CD4-positive, alpha-beta T cell (primary cell): ENCODE data around the gene WSB1. TPM values are rescaled to one million over a fixed set of nuclear protein-coding genes. Genes with fewer than 3 reads are reported as not detected.

Source experiments
- ATAC-seq: fragments of 200-7000 bp; cut with Tn5 transposase; one replicate; pipeline ENCODE4 v1.10.0; 2022; ENCODE audit warnings: mild to moderate bottlenecking; ENCODE audit not compliant: poor library complexity
- CTCF ChIA-PET: fragments of 350-600 bp; sonication (Branson Sonifier 250); formaldehyde crosslinking; loops from one replicate; lab custom pipeline; 2021; ENCODE audit warnings: antibody characterized with exemption, inconsistent platforms; lab: Charles Lee
- POLR2A ChIA-PET: fragments of 350-600 bp; sonication (Branson Sonifier 250); formaldehyde crosslinking; loops from one replicate; lab custom pipeline; 2021; ENCODE audit warnings: antibody characterized with exemption, inconsistent platforms; lab: Charles Lee
- DNase-seq, 14 experiments: peaks; one replicate each; pipeline ENCODE4 v3.0.0-alpha.2; 2013 to 2020; ENCODE audit warnings: mixed read lengths in 2 of 14
- H3K27ac ChIP-seq, 2 donors: one replicate each; pipeline versions ENCODE4 v1.5.1 to v1.7.0; 2013; ENCODE audit warnings: low read length in 2 of 2, low read depth in 1 of 2, mild to moderate bottlenecking in 1 of 2
- H3K27me3 ChIP-seq, 2 experiments: 1 replicate in 1 of 2; 2 replicates in 1 of 2; pipeline versions ENCODE4 v1.6.1 to v1.7.0; 2013; ENCODE audit warnings: low read length in 2 of 2, control low read depth in 1 of 2, mild to moderate bottlenecking in 1 of 2, moderate library complexity in 1 of 2; ENCODE audit not compliant: insufficient read depth in 2 of 2, control insufficient read depth in 1 of 2
- H3K36me3 ChIP-seq: one replicate; pipeline ENCODE4 v1.6.1; 2013; ENCODE audit warnings: low read length, control low read depth; ENCODE audit not compliant: insufficient read depth
- H3K4me1 ChIP-seq: one replicate; pipeline ENCODE4 v1.6.1; 2013; ENCODE audit warnings: low read length, control low read depth; ENCODE audit not compliant: insufficient read depth
- H3K4me3 ChIP-seq: one replicate; pipeline ENCODE4 v1.5.1; 2013; ENCODE audit warnings: mild to moderate bottlenecking, low read length, moderate library complexity
- H3K9me3 ChIP-seq, 2 experiments: 1 replicate in 1 of 2; 2 replicates in 1 of 2; pipeline versions ENCODE4 v1.6.1 to v1.7.0; 2013; ENCODE audit warnings: low read length in 2 of 2, mild to moderate bottlenecking in 2 of 2, control low read depth in 1 of 2, moderate library complexity in 1 of 2; ENCODE audit not compliant: control insufficient read depth in 1 of 2, insufficient read depth in 1 of 2
- H3K27ac Mint-ChIP-seq: one replicate; pipeline ENCODE4 v1.8.0; 2020; ENCODE audit warnings: mixed read lengths
- H3K27me3 Mint-ChIP-seq: one replicate; pipeline ENCODE4 v1.8.0; 2021; ENCODE audit warnings: mixed read lengths
- H3K36me3 Mint-ChIP-seq: one replicate; pipeline ENCODE4 v1.8.0; 2021; ENCODE audit warnings: low read depth, mixed read lengths
- H3K4me1 Mint-ChIP-seq: one replicate; pipeline ENCODE4 v1.8.0; 2021; ENCODE audit warnings: low read depth, mixed read lengths
- H3K4me3 Mint-ChIP-seq: one replicate; pipeline ENCODE4 v1.8.0; 2020; ENCODE audit warnings: mild to moderate bottlenecking, mixed read lengths
- H3K9me3 Mint-ChIP-seq: one replicate; pipeline ENCODE4 v1.8.0; 2020; ENCODE audit warnings: mixed read lengths
- intact Hi-C, 2 experiments: fragments of 100-400 bp; cut with DNase I in 1 of 2; cut with micrococcal nuclease in 1 of 2; formaldehyde crosslinking; loops; one replicate each; pipeline versions ENCODE4 v1.15.1 to v1.9.0; 2023 to 2025; cut with DNase I, micrococcal nuclease
- total RNA-seq, 174 experiments: library from RNA in 2 of 174; stranded (reverse) in 2 of 174; gene quantifications; one replicate each; pipeline ENCODE4 v1.2.3 and lab custom pipeline; 2021 to 2026
- TF ChIP-seq, protein P1 (sequence below): fragments of 200-600 bp; IDR thresholded peaks from one replicate; pipeline ENCODE4 v1.8.0; 2022; ENCODE audit warnings: antibody characterized with exemption, mild to moderate bottlenecking

Gene WSB1
- total RNA-seq, 2 experiments from 2014 or later: 99.4 to 104 TPM

DNA sequence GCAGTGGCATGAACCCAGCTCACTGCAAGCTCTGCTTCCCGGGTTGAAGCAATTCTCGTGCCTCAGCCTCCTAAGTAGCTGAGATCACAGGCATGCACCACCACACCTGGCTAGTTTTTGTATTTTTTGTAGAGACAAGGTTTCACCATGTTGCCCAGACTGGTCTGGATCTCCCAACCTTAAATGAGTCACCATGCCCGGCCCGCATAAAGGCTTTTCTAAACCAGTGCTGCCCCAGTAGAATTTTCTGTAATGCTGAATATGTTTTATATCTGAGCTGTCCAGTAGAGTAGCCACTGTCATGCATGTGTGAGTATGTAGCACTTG lies 36.9 kb upstream of the WSB1 start:
- ChIA-PET CTCF (interaction anchor here (0.7 kb wide), 1 partner anchor 308 kb away, joined by 3 read pairs; no protein-coding TSS in a partner anchor), POLR2A (interaction anchor here (0.9 kb wide), 1 partner anchor 38 kb away, joined by 4 read pairs; no protein-coding TSS in a partner anchor)
- intact Hi-C loops: no loop called here
- no peaks in the 10 kb centered on the region for H3K9me3 ChIP-seq
- H3K27ac ChIP-seq: no peak overlapping the region
- ATAC-seq (no peak), DNase-seq (no peak)
- no peak overlapping the region for H3K4me3 Mint-ChIP-seq
- TF ChIP-seq, protein P1, sequence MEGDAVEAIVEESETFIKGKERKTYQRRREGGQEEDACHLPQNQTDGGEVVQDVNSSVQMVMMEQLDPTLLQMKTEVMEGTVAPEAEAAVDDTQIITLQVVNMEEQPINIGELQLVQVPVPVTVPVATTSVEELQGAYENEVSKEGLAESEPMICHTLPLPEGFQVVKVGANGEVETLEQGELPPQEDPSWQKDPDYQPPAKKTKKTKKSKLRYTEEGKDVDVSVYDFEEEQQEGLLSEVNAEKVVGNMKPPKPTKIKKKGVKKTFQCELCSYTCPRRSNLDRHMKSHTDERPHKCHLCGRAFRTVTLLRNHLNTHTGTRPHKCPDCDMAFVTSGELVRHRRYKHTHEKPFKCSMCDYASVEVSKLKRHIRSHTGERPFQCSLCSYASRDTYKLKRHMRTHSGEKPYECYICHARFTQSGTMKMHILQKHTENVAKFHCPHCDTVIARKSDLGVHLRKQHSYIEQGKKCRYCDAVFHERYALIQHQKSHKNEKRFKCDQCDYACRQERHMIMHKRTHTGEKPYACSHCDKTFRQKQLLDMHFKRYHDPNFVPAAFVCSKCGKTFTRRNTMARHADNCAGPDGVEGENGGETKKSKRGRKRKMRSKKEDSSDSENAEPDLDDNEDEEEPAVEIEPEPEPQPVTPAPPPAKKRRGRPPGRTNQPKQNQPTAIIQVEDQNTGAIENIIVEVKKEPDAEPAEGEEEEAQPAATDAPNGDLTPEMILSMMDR: no peak
- H3K4me3 ChIP-seq: no peak overlapping the region
- no peaks in the 10 kb centered on the region for H3K36me3 ChIP-seq
- no peak overlapping the region for H3K27ac Mint-ChIP-seq
- no peaks in the 10 kb centered on the region for H3K4me1 Mint-ChIP-seq
- no peaks in the 10 kb centered on the region for H3K4me1 ChIP-seq
- H3K36me3 Mint-ChIP-seq: no peaks in the 10 kb centered on the region
- no peaks in the 10 kb centered on the region for H3K9me3 Mint-ChIP-seq
- H3K27me3 Mint-ChIP-seq: no peaks in the 10 kb centered on the region
- no peaks in the 10 kb centered on the region for H3K27me3 ChIP-seq

DNA sequence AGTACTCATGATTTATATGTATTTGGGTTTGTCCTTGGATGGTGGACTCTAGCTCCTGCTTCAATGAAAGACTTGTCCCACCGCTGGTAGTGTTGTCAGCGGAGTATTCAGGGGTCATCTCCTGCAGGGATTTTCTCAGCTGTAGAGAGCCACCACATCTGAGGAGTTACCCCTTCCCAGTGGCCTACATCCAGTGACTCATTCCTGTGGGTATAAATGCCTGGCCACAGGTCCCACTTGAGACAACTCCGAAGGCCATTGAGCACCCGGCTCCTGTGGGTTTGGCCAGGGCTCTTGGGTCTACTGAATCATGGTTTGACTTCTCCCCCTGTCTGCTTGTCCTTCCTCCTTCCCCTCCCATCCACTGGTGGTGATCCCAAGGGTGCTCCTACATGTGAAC lies 34.6 kb upstream of the WSB1 start:
- Histone ChIP-seq H3K4me1 (no peaks in the 10 kb centered on the region), H3K9me3 (no peaks in the 10 kb centered on the region), H3K27me3 (no peaks in the 10 kb centered on the region), H3K4me3 (no peak overlapping the region), H3K27ac (no peak overlapping the region), H3K36me3 (no peaks in the 10 kb centered on the region)
- Mint-ChIP-seq H3K4me1 (no peaks in the 10 kb centered on the region), H3K27ac (no peak overlapping the region), H3K4me3 (no peak overlapping the region), H3K27me3 (no peaks in the 10 kb centered on the region), H3K9me3 (no peaks in the 10 kb centered on the region), H3K36me3 (no peaks in the 10 kb centered on the region)
- intact Hi-C loops: no loop called here
- TF ChIP-seq, protein P1: no peak
- no peak for DNase-seq
- POLR2A ChIA-PET: interaction anchor here (0.8 to 1.4 kb wide), 2 partner anchors 33 to 34 kb away, joined by 4 to 7 read pairs; partner anchors contain the start of gene WSB1
- ATAC-seq: no peak
- CTCF ChIA-PET: no interaction called here

DNA sequence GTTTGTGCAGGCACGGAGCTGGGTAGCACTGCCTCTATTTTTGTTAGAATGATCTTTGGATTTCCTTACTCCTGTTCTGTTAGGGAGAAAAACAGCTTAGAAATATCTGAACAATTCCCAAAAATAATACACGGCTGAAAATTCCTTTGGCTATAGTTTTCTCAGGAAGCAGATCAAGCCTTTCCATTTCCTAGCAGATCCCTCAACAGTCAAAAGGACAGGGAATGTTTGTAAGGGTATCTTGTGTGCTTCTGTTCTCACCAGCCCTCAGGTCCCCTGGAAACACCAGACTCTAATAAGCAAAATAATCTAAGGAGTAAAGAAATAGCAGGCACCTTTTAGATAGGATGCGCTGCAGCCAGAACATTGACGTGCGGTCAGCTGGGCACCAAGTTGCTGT lies 30.5 kb upstream of the WSB1 start:
- Histone ChIP-seq H3K36me3 (no peaks in the 10 kb centered on the region), H3K27ac (no peak overlapping the region), H3K9me3 (no peaks in the 10 kb centered on the region), H3K27me3 (no peaks in the 10 kb centered on the region), H3K4me1 (no peaks in the 10 kb centered on the region), H3K4me3 (no peak overlapping the region)
- TF ChIP-seq, protein P1: no peak
- no peak overlapping the region for H3K27ac Mint-ChIP-seq
- no peaks in the 10 kb centered on the region for H3K9me3 Mint-ChIP-seq
- intact Hi-C loops: no loop called here
- ATAC-seq (no peak), DNase-seq (no peak)
- ChIA-PET CTCF (no interaction called here), POLR2A (interaction anchor here (1.6 kb wide), 1 partner anchor 70 kb away, joined by 3 read pairs; no protein-coding TSS in a partner anchor)
- H3K4me1 Mint-ChIP-seq: no peaks in the 10 kb centered on the region
- H3K27me3 Mint-ChIP-seq: no peaks in the 10 kb centered on the region
- H3K4me3 Mint-ChIP-seq: no peak overlapping the region
- H3K36me3 Mint-ChIP-seq: no peaks in the 10 kb centered on the region
